Measurements from ENCODE around the gene ATP1A1.

ATP1A1 gene

DNA sequence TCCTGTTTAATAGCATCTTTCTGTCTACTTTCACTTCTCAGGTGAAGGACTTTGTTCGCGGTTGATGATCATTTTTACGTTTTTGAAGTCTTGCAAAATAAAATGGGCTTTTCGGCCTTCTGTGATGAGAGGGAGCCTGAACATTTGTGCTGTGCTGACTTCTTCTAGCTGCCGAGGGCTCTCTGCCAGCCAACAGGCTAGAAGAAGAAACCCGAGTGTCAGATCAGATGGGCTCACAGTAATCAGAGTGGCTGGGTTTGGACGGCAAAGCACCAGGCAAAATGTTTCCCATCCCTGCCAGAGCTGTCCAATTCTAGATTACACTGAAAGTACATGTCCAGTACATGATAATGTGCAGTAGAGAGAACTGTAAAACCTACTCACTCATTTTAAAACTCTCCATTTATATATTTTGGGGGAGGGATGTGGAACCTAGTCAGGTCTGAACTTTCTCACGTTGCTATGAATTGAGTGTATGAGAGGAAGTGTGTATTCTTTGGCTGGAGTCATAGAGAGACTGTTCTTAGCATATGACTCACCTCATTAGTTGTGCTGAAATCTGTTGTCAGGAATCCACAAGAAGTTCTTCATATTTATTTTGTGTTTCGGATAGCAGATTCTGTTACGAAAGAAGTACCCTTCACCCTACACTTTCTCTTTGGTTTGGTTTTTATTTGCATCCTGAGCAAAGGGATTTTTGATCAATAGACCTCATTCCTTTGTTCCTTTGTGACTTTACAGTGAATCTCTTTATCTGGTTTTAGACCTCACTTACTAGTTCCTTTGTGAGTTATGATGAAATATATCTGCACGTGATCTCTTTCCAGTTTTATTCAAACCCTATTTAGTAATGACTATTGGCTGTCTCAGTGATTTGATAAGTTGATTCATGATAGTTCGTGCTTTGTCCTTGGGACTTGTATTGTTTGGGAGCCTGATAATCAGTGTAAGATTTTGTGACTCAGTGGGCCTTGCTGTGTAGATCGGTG, 4.8 kb downstream of the ATP1A1 start:
- peak; percentile 54 for DNase-seq (ENCODE audit: extremely low read depth, low read depth)
- TF ChIP-seq, protein P1, sequence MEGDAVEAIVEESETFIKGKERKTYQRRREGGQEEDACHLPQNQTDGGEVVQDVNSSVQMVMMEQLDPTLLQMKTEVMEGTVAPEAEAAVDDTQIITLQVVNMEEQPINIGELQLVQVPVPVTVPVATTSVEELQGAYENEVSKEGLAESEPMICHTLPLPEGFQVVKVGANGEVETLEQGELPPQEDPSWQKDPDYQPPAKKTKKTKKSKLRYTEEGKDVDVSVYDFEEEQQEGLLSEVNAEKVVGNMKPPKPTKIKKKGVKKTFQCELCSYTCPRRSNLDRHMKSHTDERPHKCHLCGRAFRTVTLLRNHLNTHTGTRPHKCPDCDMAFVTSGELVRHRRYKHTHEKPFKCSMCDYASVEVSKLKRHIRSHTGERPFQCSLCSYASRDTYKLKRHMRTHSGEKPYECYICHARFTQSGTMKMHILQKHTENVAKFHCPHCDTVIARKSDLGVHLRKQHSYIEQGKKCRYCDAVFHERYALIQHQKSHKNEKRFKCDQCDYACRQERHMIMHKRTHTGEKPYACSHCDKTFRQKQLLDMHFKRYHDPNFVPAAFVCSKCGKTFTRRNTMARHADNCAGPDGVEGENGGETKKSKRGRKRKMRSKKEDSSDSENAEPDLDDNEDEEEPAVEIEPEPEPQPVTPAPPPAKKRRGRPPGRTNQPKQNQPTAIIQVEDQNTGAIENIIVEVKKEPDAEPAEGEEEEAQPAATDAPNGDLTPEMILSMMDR (IDR thresholded peaks at IDR 0.05; ENCODE audit: low read depth, low read length, missing control alignments) = no peak
- H3K4me3 ChIP-seq (replicated peaks; ENCODE audit: low read depth, low read length) = peak overlapping the region; percentile 27

DNA sequence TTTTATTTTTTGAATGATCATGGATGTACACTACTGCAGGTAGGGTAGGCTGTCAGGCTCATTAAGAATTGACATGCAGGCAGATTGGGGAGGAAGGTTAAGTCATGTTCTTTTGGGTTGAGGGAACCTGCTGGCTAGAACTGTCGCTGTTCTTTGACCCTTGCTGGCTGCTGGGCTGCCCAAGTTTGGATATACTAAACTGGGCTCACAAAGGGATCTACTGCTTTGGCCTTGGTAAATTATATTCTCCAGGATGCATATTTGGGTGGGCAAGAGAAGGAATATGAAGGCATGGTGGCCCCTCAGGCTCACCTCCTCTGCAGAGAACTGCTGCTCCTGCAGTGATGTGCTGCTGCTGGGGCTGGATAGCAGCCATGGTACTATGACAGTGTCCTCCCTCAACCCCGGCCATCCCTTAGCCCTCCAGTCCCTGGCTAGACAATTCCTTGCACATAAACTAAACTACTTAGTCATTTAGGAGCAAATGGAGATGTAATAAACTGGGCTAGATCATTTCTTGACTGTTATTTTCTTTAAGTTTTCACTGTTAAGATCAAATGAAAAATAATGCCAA, 6.1 kb downstream of the ATP1A1 start:
- no peak overlapping the region for H3K4me3 ChIP-seq (replicated peaks; ENCODE audit: low read depth, low read length)
- DNase-seq (ENCODE audit: extremely low read depth, low read depth) = no peak
- TF ChIP-seq, protein P1 (IDR thresholded peaks at IDR 0.05; ENCODE audit: low read depth, low read length, missing control alignments) = no peak

DNA sequence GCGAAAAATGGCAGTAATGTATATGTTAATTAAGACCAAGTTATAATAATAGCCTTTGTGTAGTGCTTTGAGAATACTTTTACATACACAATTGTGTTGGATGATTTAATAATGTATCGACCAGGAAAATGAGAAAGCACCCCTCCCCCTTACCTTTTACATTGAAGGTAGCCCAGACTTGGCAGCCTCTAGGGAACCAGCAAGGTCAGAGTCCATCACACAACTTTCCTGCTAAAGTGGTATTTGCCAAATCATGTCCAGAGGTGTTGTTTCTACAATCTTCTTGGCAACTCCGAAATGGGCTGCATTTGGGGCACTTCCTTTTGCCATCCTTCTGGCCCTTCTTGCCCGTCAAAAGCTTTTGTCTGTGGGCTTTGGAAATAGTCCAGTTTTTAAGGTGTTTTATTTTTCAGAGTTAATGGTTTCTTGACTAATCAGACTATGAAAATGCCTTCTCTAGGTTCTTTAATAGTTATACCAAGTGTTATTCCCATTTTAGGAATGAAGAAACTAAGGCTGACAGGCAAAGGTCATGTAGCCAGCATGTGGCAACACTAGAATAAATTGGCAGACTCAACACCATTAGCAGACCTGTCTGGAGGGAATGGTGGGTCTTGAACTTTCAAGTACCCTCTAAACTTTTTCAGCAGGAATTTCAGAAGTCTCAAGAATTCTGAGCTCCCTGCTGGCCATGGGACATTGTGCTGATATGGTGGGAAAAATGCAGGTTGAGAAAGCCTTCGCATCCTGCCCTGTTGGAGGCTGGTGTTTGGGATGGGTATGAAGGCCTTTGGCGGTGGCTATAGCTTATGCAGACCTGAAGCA, 6.8 kb downstream of the ATP1A1 start:
- TF ChIP-seq, protein P1 (IDR thresholded peaks at IDR 0.05; ENCODE audit: low read depth, low read length, missing control alignments) = no peak
- no peak for DNase-seq (ENCODE audit: extremely low read depth, low read depth)
- no peak overlapping the region for H3K4me3 ChIP-seq (replicated peaks; ENCODE audit: low read depth, low read length)

DNA sequence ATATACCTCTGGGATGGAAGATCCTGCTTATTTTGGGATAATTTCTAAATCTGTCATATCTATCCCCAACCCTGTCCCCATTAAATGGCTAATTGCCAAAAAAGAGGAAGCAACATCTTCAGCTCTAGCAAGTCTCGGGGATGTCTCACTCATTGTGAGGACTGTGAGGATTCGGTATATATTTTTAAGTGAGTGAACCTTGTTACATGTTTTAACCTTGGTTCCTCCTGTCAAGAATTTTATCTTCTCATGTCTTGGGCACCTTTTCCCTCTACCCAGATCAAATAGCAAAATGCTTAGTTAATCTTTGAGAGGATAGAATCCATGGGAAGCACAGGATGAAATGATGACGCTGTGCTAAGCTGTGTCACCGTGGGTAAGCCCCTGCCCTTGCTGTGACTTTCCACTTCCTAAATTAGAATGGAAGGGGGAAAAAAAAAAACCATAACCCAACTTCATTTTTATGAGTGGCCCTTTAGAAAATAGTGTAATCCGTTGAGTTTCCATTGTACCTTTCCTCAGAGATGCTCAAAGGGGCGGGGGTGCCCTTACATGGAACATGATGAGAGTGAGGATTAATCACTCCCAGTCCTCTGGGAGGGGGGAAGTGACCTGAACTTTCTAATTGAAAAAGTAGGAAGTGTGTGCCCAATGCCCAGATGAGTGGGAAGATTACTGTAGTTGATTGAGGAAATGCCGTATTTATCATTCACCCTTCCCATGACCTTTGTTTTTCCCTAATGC, 7.6 kb downstream of the ATP1A1 start:
- DNase-seq (ENCODE audit: extremely low read depth, low read depth) = no peak
- TF ChIP-seq, protein P1 (IDR thresholded peaks at IDR 0.05; ENCODE audit: low read depth, low read length, missing control alignments) = no peak
- H3K4me3 ChIP-seq (replicated peaks; ENCODE audit: low read depth, low read length) = no peak overlapping the region

DNA sequence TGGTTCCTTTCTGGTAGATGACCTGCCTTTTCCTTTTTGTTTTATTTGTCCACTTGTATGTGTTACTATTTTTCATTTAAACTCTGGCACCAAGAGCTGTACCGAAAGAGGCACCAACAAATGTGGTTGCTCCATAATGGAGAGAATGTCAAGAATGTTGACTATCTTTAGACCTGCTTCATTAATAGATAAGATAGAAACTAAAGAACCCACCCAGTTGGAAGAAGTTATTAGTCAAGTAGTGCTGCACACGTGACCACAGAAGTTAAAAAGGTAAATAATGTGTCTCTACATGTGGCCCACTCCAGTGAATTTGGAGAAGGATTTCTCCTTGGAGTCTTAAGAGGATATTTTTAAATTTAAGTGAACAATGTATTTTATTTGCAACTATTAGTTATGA, 9.3 kb downstream of the ATP1A1 start:
- no peak for DNase-seq (ENCODE audit: extremely low read depth, low read depth)
- TF ChIP-seq, protein P1 (IDR thresholded peaks at IDR 0.05; ENCODE audit: low read depth, low read length, missing control alignments) = no peak
- H3K4me3 ChIP-seq (replicated peaks; ENCODE audit: low read depth, low read length) = no peak overlapping the region

Data from HFF-Myc (cell line).